ENCODE results near the gene TTC33. TPM values are rescaled to one million over a fixed set of nuclear protein-coding genes. Genes with fewer than 3 reads are reported as not detected.

TTC33 gene
- total and polyA plus RNA-seq, 2 experiments from 2014 or later: 8.0 to 9.0 TPM

GRCh38 chr5:40486437-40487275 lies 269.1 kb downstream of the TTC33 start:
- H3K4me3 ChIP-seq: no peak overlapping the region
- no peaks in the 10 kb centered on the region for H3K4me1 ChIP-seq (ENCODE audit: insufficient read depth)
- H3K27ac ChIP-seq: no peak overlapping the region
- no peak for TF ChIP-seq EZH2phosphoT487 (IDR thresholded peaks at IDR 0.05; ENCODE audit: insufficient read depth, low read depth)
- no peak for TF ChIP-seq EZH2 (IDR thresholded peaks at IDR 0.05; ENCODE audit: insufficient read depth, poor library complexity, severe bottlenecking)
- DNase-seq: no peak
- H3K9ac ChIP-seq: no peak overlapping the region
- no peaks in the 10 kb centered on the region for H3K9me3 ChIP-seq (ENCODE audit: low read depth)
- H2AFZ ChIP-seq: no peak overlapping the region
- no peaks in the 10 kb centered on the region for H3F3A ChIP-seq (ENCODE audit: insufficient read depth)
- no peak overlapping the region for H3K4me2 ChIP-seq (ENCODE audit: unreplicated experiment)
- WGBS, 2 experiments (ENCODE audit: low coverage in 1 of 2, low lambda C conversion rate in 2 of 2, missing lambda C conversion rate in 2 of 2): 76 to 86% methylated on average over 4 of the region's 4 CpGs
- H4K20me1 ChIP-seq (ENCODE audit: insufficient read depth): no peaks in the 10 kb centered on the region
- no peaks in the 10 kb centered on the region for H3K79me2 ChIP-seq (ENCODE audit: insufficient read depth)
- in situ Hi-C loops (cut with MboI): no loop called here
- H3K27me3 ChIP-seq (replicated peaks; ENCODE audit: insufficient read depth): peaks cover 6% of the 10 kb centered on the region; the same call in 1 of the 2 replicates
- H3K9me2 ChIP-seq (ENCODE audit: insufficient read depth): no peaks in the 10 kb centered on the region
- no peaks in the 10 kb centered on the region for H3K36me3 ChIP-seq (ENCODE audit: low read depth)

GRCh38 chr5:40485021-40485998 lies 270.5 kb downstream of the TTC33 start:
- H3K4me1 ChIP-seq (ENCODE audit: insufficient read depth): no peaks in the 10 kb centered on the region
- H3F3A ChIP-seq (ENCODE audit: insufficient read depth): no peaks in the 10 kb centered on the region
- H3K79me2 ChIP-seq (ENCODE audit: insufficient read depth): no peaks in the 10 kb centered on the region
- H3K27me3 ChIP-seq (replicated peaks; ENCODE audit: insufficient read depth): peaks cover 7% of the 10 kb centered on the region; the same call in 1 of the 2 replicates
- TF ChIP-seq EZH2phosphoT487 (IDR thresholded peaks at IDR 0.05; ENCODE audit: insufficient read depth, low read depth) (no peak), EZH2 (IDR thresholded peaks at IDR 0.05; ENCODE audit: insufficient read depth, poor library complexity, severe bottlenecking) (no peak)
- DNase-seq: no peak
- H3K4me2 ChIP-seq (ENCODE audit: unreplicated experiment): no peak overlapping the region
- 65 to 68% methylated on average over 10 of the region's 10 CpGs for WGBS, 2 experiments (ENCODE audit: low coverage in 1 of 2, low lambda C conversion rate in 2 of 2, missing lambda C conversion rate in 2 of 2)
- H3K9me3 ChIP-seq (ENCODE audit: low read depth): no peaks in the 10 kb centered on the region
- in situ Hi-C loops (cut with MboI): no loop called here
- no peak overlapping the region for H3K4me3 ChIP-seq
- no peaks in the 10 kb centered on the region for H4K20me1 ChIP-seq (ENCODE audit: insufficient read depth)
- H2AFZ ChIP-seq: no peak overlapping the region
- H3K27ac ChIP-seq: no peak overlapping the region
- no peaks in the 10 kb centered on the region for H3K9me2 ChIP-seq (ENCODE audit: insufficient read depth)
- H3K9ac ChIP-seq: no peak overlapping the region
- H3K36me3 ChIP-seq (ENCODE audit: low read depth): no peaks in the 10 kb centered on the region

- H3K36me3 ChIP-seq (ENCODE audit: low read depth): no peaks in the 10 kb centered on the region
- H3K9me3 ChIP-seq (ENCODE audit: low read depth): no peaks in the 10 kb centered on the region
- H3K4me2 ChIP-seq (ENCODE audit: unreplicated experiment): no peak overlapping the region
- no peak overlapping the region for H2AFZ ChIP-seq
- no peaks in the 10 kb centered on the region for H3F3A ChIP-seq (ENCODE audit: insufficient read depth)
- peaks cover 6% of the 10 kb centered on the region; the same call in 1 of the 2 replicates for H3K27me3 ChIP-seq (replicated peaks; ENCODE audit: insufficient read depth)
- H3K9me2 ChIP-seq (ENCODE audit: insufficient read depth): no peaks in the 10 kb centered on the region
- 97 to 99% methylated on average over 2 of the region's 2 CpGs for WGBS, 2 experiments (ENCODE audit: low coverage in 1 of 2, low lambda C conversion rate in 2 of 2, missing lambda C conversion rate in 2 of 2)
- no peaks in the 10 kb centered on the region for H4K20me1 ChIP-seq (ENCODE audit: insufficient read depth)
- TF ChIP-seq EZH2 (IDR thresholded peaks at IDR 0.05; ENCODE audit: insufficient read depth, poor library complexity, severe bottlenecking) (no peak), EZH2phosphoT487 (IDR thresholded peaks at IDR 0.05; ENCODE audit: insufficient read depth, low read depth) (no peak)
- H3K9ac ChIP-seq: no peak overlapping the region
- DNase-seq: no peak
- H3K4me3 ChIP-seq: no peak overlapping the region
- in situ Hi-C loops (cut with MboI): no loop called here
- no peak overlapping the region for H3K27ac ChIP-seq
- H3K79me2 ChIP-seq (ENCODE audit: insufficient read depth): no peaks in the 10 kb centered on the region
- no peaks in the 10 kb centered on the region for H3K4me1 ChIP-seq (ENCODE audit: insufficient read depth)
These were observed 271.3 kb downstream of the TTC33 start for GRCh38 chr5:40484495-40484894.

GRCh38 chr5:40483316-40483715 lies 272.4 kb downstream of the TTC33 start:
- Histone ChIP-seq H2AFZ (no peak overlapping the region), H3K4me3 (no peak overlapping the region), H3K36me3 (ENCODE audit: low read depth) (no peaks in the 10 kb centered on the region), H3K27me3 (replicated peaks; ENCODE audit: insufficient read depth) (0 out of 2 replicates have a peak, but pooled peaks cover 2% of the 10 kb centered on the region), H3K27ac (no peak overlapping the region), H3K9ac (no peak overlapping the region), H3K9me3 (ENCODE audit: low read depth) (no peaks in the 10 kb centered on the region), H3K79me2 (ENCODE audit: insufficient read depth) (no peaks in the 10 kb centered on the region), H4K20me1 (ENCODE audit: insufficient read depth) (no peaks in the 10 kb centered on the region), H3K4me1 (ENCODE audit: insufficient read depth) (peaks cover 4% of the 10 kb centered on the region; the same call in 1 of the 2 replicates), H3K9me2 (ENCODE audit: insufficient read depth) (no peaks in the 10 kb centered on the region), H3F3A (ENCODE audit: insufficient read depth) (peaks cover 3% of the 10 kb centered on the region), H3K4me2 (ENCODE audit: unreplicated experiment) (no peak overlapping the region)
- peak; percentile 8 for DNase-seq
- TF ChIP-seq EZH2phosphoT487 (IDR thresholded peaks at IDR 0.05; ENCODE audit: insufficient read depth, low read depth) (no peak), EZH2 (IDR thresholded peaks at IDR 0.05; ENCODE audit: insufficient read depth, poor library complexity, severe bottlenecking) (no peak)
- in situ Hi-C loops (cut with MboI): no loop called here

Measured in GM23248 (cell line).